Measurements from ENCODE around the gene CRAT.
"Not testable (repeated sequence)": the region's sequence is repeated elsewhere in the genome, so short reads cannot be mapped to it uniquely, and the experiment has no call there.

The CRAT gene

GRCh38 chr9:129126749-129127618 is 16.4 kb upstream of the CRAT start:
- no peak for TF ChIP-seq CTCF (IDR thresholded peaks at IDR 0.05; ENCODE audit: control extremely low read depth, extremely low read depth, low read depth, missing control alignments)
- ChIA-PET POLR2A (no interaction called here), CTCF (interaction anchor here (0.9 to 26.3 kb wide), 6 partner anchors 12 to 611 kb away, joined by 3 to 680 read pairs (median 20); partner anchors contain the start of gene IER5L)
- DNase-seq (ENCODE audit: extremely low spot score), result no peak

- no peak for TF ChIP-seq CTCF (IDR thresholded peaks at IDR 0.05; ENCODE audit: control extremely low read depth, extremely low read depth, low read depth, missing control alignments)
- POLR2A ChIA-PET, result no interaction called here
- CTCF ChIA-PET, result interaction anchor here (0.8 to 26.3 kb wide), 14 partner anchors 8 to 499 kb away, joined by 3 to 680 read pairs (median 5); partner anchors contain the start of genes IER5L and SH3GLB2
- no peak for DNase-seq (ENCODE audit: extremely low spot score)
These were observed 14.9 kb upstream of the CRAT start for GRCh38 chr9:129125478-129125877.

DNA sequence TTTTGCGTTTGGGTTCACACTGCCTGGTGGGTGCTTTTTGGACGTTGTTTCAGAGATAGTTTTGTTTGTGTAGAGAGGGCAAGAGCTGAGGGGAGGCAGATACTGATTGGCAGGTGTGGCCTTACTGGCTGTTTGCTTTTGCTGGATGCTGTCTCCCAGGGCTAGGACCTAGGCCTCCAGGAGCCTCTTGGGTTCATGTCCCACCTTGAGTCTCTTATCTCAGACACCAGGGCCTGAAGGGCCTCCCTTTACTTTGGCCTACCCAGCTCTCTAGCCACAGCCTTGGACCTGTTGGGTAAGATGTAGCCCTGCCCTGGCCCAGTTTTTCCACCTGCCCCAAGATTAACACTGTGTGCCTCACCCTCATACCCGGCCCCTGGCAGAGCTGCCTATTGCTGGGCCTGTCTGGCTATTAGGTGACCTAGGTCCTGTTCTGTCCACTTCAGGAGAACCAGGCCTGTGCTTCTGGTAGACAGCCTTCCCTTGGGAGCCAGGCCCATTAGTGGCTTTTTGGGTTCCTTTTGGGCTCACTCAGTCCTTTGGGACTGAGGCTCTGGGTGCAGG is 14.0 kb upstream of the CRAT start:
- no peak for TF ChIP-seq CTCF (IDR thresholded peaks at IDR 0.05; ENCODE audit: control extremely low read depth, extremely low read depth, low read depth, missing control alignments)
- POLR2A ChIA-PET, result no interaction called here
- no peak for DNase-seq (ENCODE audit: extremely low spot score)
- CTCF ChIA-PET, result interaction anchor here (1.1 to 26.3 kb wide), 9 partner anchors 9 to 500 kb away, joined by 4 to 680 read pairs (median 6); partner anchors contain the start of gene IER5L

GRCh38 chr9:129122976-129123375 is 12.4 kb upstream of the CRAT start:
- CTCF ChIA-PET, result interaction anchor here (1.3 to 5.8 kb wide), 5 partner anchors 8 to 488 kb away, joined by 6 to 44 read pairs (median 8); no protein-coding TSS in a partner anchor
- POLR2A ChIA-PET, result not testable (repeated sequence)

DNA sequence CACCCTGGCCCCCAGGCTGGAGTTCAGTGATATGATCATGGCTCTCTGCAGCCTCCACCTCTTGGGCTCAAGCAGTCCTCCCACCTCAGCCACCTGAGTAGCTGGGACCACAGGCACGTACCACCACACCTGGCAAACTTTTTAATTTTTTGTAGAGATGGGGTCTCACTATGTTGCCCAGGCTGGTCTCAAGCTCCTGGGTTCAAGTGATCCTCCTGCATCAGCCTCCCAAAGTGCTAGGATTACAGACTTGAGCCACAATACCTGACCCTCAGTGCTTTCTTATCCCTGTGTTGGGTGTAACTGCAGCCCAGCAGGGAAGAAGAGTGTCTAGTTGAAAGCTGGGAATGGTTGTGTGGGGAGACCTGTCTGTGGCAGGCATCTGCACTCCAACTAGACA is 11.5 kb upstream of the CRAT start:
- no peak for DNase-seq (ENCODE audit: extremely low spot score)
- no peak for TF ChIP-seq CTCF (IDR thresholded peaks at IDR 0.05; ENCODE audit: control extremely low read depth, extremely low read depth, low read depth, missing control alignments)
- ChIA-PET CTCF (interaction anchor here (1.1 to 5.8 kb wide), 6 partner anchors 9 to 489 kb away, joined by 3 to 44 read pairs (median 8); no protein-coding TSS in a partner anchor), POLR2A (no interaction called here)

More at GRCh38 chr9:129122976-129123375, 12.4 kb upstream of the CRAT start:
- not testable (repeated sequence) for DNase-seq (ENCODE audit: extremely low spot score)

DNA sequence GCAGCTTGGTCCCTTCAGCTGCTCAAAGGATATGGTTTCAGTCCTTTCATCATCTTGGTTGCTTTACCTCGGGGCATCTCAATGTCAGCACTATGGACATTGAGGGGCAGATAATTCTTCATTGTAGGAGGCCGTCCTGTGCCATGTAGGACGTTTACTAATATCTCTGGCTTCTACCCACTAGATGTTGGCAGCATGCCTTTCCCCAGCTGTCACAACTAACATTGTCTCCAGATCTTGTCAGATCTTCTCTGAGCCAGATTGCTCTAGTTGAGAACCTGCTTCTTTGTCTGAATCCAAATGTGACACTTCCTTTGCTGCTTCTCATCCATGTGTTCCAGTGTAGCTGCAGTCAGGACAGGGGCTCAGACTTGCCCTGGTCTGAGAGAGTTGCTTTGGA is 10.9 kb upstream of the CRAT start:
- POLR2A ChIA-PET, result no interaction called here
- TF ChIP-seq CTCF (IDR thresholded peaks at IDR 0.05; ENCODE audit: control extremely low read depth, extremely low read depth, low read depth, missing control alignments), result no peak
- CTCF ChIA-PET, result interaction anchor here (1.1 to 5.8 kb wide), 5 partner anchors 9 to 490 kb away, joined by 3 to 44 read pairs (median 6); no protein-coding TSS in a partner anchor
- DNase-seq (ENCODE audit: extremely low spot score), result no peak
